ENCODE results near the gene TOM1L2. TPM values are rescaled to one million over a fixed set of nuclear protein-coding genes. Genes with fewer than 3 reads are reported as not detected.

Gene TOM1L2
- total and polyA plus RNA-seq, 2 of the 4 experiments (the other 2 are of a cell fraction), result 34.4 to 51.7 TPM

GRCh38 chr17:17817552-17817947 lies 154.7 kb downstream of the TOM1L2 start:
- no peak overlapping the region for H3K18ac ChIP-seq (ENCODE audit: low read depth, low read length)
- no peak overlapping the region for H3K4me3 ChIP-seq (ENCODE audit: insufficient read depth, low read depth, low read length)
- no peak overlapping the region for H2BK15ac ChIP-seq (ENCODE audit: low read depth, low read length)
- H2AK9ac ChIP-seq (replicated peaks; ENCODE audit: low read depth, low read length, poor library complexity), result no peak overlapping the region
- no peak overlapping the region for H3K27ac ChIP-seq (ENCODE audit: insufficient read depth, low read length)
- H3K9me3 ChIP-seq (ENCODE audit: control insufficient read depth, insufficient read depth, low read length), result no peaks in the 10 kb centered on the region
- H3K9me1 ChIP-seq (ENCODE audit: insufficient read depth, low read length), result peaks cover 18% of the 10 kb centered on the region
- dilution Hi-C loops (cut with HindIII; ENCODE audit: low sequenced_read_pairs, unreplicated experiment), result no loop called here
- TF ChIP-seq ELK1 (IDR thresholded peaks at IDR 0.05; ENCODE audit: borderline replicate concordance, low read depth, low read length), result no peak
- no peak for TF ChIP-seq CHD1 (IDR thresholded peaks at IDR 0.05; ENCODE audit: low read depth, low read length)
- TF ChIP-seq, protein P1, sequence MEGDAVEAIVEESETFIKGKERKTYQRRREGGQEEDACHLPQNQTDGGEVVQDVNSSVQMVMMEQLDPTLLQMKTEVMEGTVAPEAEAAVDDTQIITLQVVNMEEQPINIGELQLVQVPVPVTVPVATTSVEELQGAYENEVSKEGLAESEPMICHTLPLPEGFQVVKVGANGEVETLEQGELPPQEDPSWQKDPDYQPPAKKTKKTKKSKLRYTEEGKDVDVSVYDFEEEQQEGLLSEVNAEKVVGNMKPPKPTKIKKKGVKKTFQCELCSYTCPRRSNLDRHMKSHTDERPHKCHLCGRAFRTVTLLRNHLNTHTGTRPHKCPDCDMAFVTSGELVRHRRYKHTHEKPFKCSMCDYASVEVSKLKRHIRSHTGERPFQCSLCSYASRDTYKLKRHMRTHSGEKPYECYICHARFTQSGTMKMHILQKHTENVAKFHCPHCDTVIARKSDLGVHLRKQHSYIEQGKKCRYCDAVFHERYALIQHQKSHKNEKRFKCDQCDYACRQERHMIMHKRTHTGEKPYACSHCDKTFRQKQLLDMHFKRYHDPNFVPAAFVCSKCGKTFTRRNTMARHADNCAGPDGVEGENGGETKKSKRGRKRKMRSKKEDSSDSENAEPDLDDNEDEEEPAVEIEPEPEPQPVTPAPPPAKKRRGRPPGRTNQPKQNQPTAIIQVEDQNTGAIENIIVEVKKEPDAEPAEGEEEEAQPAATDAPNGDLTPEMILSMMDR (conservative IDR thresholded peaks at IDR 0.05; ENCODE audit: low read depth, low read length), result no peak
- TF ChIP-seq MAFK (IDR thresholded peaks at IDR 0.05; ENCODE audit: low read depth, low read length), result no peak
- no peak for TF ChIP-seq USF2 (IDR thresholded peaks at IDR 0.05; ENCODE audit: low read depth, low read length)
- TF ChIP-seq BHLHE40 (IDR thresholded peaks at IDR 0.05; ENCODE audit: low read depth, low read length), result no peak
- no peak for TF ChIP-seq RFX5 (IDR thresholded peaks at IDR 0.05; ENCODE audit: low read depth, low read length)
- TF ChIP-seq RCOR1 (IDR thresholded peaks at IDR 0.05; ENCODE audit: insufficient replicate concordance, low read length), result no peak
- no peak for TF ChIP-seq MXI1 (IDR thresholded peaks at IDR 0.05; ENCODE audit: borderline replicate concordance, low read depth, low read length)
- no peak for TF ChIP-seq MAZ (IDR thresholded peaks at IDR 0.05; ENCODE audit: borderline replicate concordance, low read depth, low read length)
- TF ChIP-seq FOS (IDR thresholded peaks at IDR 0.05; ENCODE audit: low read depth, low read length), result no peak
- no peak for TF ChIP-seq POLR2A (IDR thresholded peaks at IDR 0.05; ENCODE audit: low read depth, low read length)
- no peak for TF ChIP-seq CEBPB (IDR thresholded peaks at IDR 0.05; ENCODE audit: low read depth, low read length)
- no peak for TF ChIP-seq RAD21 (IDR thresholded peaks at IDR 0.05; ENCODE audit: low read length)
- H2BK20ac ChIP-seq (ENCODE audit: low read depth, low read length), result no peak overlapping the region
- H3K36me3 ChIP-seq (ENCODE audit: control insufficient read depth, insufficient read depth, low read length), result peaks cover 61% of the 10 kb centered on the region
- no peak overlapping the region for H4K5ac ChIP-seq (ENCODE audit: low read depth, low read length)
- no peak overlapping the region for H4K91ac ChIP-seq (ENCODE audit: insufficient read depth, low read depth, low read length)
- H3K9ac ChIP-seq (ENCODE audit: low read depth, low read length), result no peak overlapping the region
- no peak overlapping the region for H3K14ac ChIP-seq (replicated peaks; ENCODE audit: low read depth, low read length)
- BruUV-seq (replicated peaks), result no TSS peak
- peak overlapping the region; percentile 64; the same call in 1 of the 2 replicates for H2AK5ac ChIP-seq (ENCODE audit: low read depth, low read length)
- ATAC-seq (ENCODE audit: low read depth) (no peak), DNase-seq (no peak)
- no peak overlapping the region for H2BK120ac ChIP-seq (ENCODE audit: low read depth, low read length)
- H3K4me1 ChIP-seq (ENCODE audit: control insufficient read depth, insufficient read depth, low read length), result peaks cover 31% of the 10 kb centered on the region
- H3K27me3 ChIP-seq (ENCODE audit: control insufficient read depth, insufficient read depth, low read length), result no peaks in the 10 kb centered on the region
- H2AFZ ChIP-seq (replicated peaks; ENCODE audit: low read length, poor library complexity), result no peak overlapping the region
- H3K56ac ChIP-seq (ENCODE audit: extremely low read depth, insufficient read depth, low read length), result no peak overlapping the region
- intact Hi-C loops (cut with micrococcal nuclease), result no loop called here
- no peak overlapping the region for H4K8ac ChIP-seq (ENCODE audit: low read depth in 2 of 2, low read length in 2 of 2)
- H4K20me1 ChIP-seq (ENCODE audit: insufficient read depth, low read length), result peaks cover 69% of the 10 kb centered on the region
- CTCF ChIA-PET, result no interaction called here
- WGBS, 2 experiments (ENCODE audit: extremely low coverage in 2 of 2, insufficient read length in 1 of 2), result 96% methylated on average over 8 of the region's 10 CpGs; no CpG with 5 or more reads in 1 of the 2 experiments
- no peak overlapping the region for H3K4ac ChIP-seq (ENCODE audit: low read depth, low read length)
- H3K4me2 ChIP-seq (ENCODE audit: low read depth, low read length), result no peak overlapping the region
- H3K79me1 ChIP-seq (ENCODE audit: low read depth in 1 of 2, low read length in 2 of 2), result peaks cover 18 to 55% of the 10 kb centered on the region in 2 experiments
- in situ Hi-C loops (cut with MboI; ENCODE audit: low sequenced_read_pairs), result no loop called here
- POLR2A ChIA-PET (ENCODE audit: unreplicated experiment), result interaction anchor here (0.9 kb wide), 1 partner anchor 118 kb away, joined by 3 read pairs; no protein-coding TSS in a partner anchor
- no peak overlapping the region for H3K23ac ChIP-seq (ENCODE audit: low read depth, low read length)
- no peak overlapping the region for H2BK5ac ChIP-seq (ENCODE audit: low read depth, low read length, poor library complexity, severe bottlenecking)

Data from IMR-90 (cell line).